ENCODE results near the gene CDH8. TPM values are rescaled to one million over a fixed set of nuclear protein-coding genes. Genes with fewer than 3 reads are reported as not detected.

Gene CDH8
- not detected in 2 replicates for total RNA-seq

GRCh38 chr16:62036101-62036801, at the start of gene CDH8:
TSS of gene CDH8 (minus strand) at chr16:62036438. CDS start at chr16:62021403, 15,035 bp downstream.
- intact Hi-C loops (cut with micrococcal nuclease) = no loop called here

DNA sequence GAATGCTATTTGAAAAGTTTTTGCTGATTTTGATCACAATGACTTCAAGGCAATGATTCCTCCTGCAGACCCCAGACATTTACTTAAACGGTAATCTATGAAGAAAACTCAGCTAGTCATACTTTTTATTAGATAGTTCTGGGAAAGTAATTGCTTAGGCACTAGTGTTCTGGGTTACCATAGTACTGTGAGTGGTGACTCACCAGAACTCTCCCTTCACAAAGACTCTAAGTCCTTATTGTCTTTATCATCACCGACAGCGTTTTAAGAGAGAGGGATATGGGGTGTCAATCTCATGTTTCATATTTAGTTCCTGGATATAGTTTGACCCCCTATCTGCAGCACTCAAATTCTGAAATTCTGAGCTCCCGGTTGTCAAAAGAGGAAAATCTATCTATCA, 43.0 kb upstream of the CDH8 start:
- intact Hi-C loops (cut with micrococcal nuclease) = no loop called here

- intact Hi-C loops (cut with micrococcal nuclease) = no loop called here
Measured at GRCh38 chr16:62077998-62078397, 41.8 kb upstream of the CDH8 start.

- intact Hi-C loops (cut with micrococcal nuclease) = no loop called here
Measured at GRCh38 chr16:62076886-62077285, 40.6 kb upstream of the CDH8 start.

DNA sequence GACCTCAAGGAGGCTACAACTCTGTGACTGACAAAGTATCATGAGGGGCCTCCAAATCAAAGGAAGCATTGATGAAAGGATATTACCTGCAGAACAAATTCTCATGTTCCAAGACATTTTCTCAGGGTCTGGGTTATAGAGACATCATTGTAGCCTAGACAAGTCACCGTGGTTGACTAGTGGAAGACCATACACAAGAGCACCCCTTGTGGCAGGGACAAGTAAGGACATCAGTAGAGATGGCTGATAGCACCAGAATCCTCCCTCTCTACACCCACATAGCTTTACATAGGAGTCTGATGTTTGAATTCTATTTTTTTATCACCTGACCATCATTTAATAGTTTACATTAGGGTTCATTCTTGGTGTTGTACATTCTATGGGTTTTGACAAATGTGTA, 32.5 kb upstream of the CDH8 start:
- intact Hi-C loops (cut with micrococcal nuclease) = no loop called here

- intact Hi-C loops (cut with micrococcal nuclease) = no loop called here
Measured at GRCh38 chr16:62067981-62068380, 31.7 kb upstream of the CDH8 start.

GRCh38 chr16:62067182-62067581, 30.9 kb upstream of the CDH8 start:
- intact Hi-C loops (cut with micrococcal nuclease) = no loop called here

GRCh38 chr16:62066747-62067146, 30.5 kb upstream of the CDH8 start:
- intact Hi-C loops (cut with micrococcal nuclease) = no loop called here

- intact Hi-C loops (cut with micrococcal nuclease) = no loop called here
Measured at GRCh38 chr16:62064173-62064572, 27.9 kb upstream of the CDH8 start.

DNA sequence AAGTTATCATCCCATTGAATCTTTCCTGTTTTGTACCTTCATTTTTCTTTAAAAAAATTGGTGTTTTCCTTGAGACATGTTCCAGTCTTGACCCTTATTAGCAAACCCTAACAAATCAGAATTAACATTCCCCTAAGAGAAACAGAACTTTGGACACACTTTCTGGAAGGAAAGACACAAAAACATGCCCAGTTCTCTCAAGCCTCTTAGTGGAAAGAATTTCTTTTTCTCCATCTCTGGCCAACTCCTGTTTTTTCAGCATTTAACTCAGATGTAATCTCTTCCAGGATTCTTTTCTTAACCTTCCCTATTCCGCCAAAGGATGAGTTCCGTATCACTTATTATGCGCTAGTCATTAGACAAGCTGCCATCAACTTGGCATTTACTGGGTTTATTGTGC, 23.9 kb upstream of the CDH8 start:
- intact Hi-C loops (cut with micrococcal nuclease) = no loop called here

- intact Hi-C loops (cut with micrococcal nuclease) = no loop called here
Measured at GRCh38 chr16:62059527-62059926, 23.3 kb upstream of the CDH8 start.

- intact Hi-C loops (cut with micrococcal nuclease) = no loop called here
Measured at GRCh38 chr16:62058412-62058811, 22.2 kb upstream of the CDH8 start.

GRCh38 chr16:62051942-62052341, 15.7 kb upstream of the CDH8 start:
- intact Hi-C loops (cut with micrococcal nuclease) = no loop called here

GRCh38 chr16:62050793-62051192, 14.6 kb upstream of the CDH8 start:
- intact Hi-C loops (cut with micrococcal nuclease) = no loop called here

GRCh38 chr16:62046801-62047200, 10.6 kb upstream of the CDH8 start:
- intact Hi-C loops (cut with micrococcal nuclease) = no loop called here

DNA sequence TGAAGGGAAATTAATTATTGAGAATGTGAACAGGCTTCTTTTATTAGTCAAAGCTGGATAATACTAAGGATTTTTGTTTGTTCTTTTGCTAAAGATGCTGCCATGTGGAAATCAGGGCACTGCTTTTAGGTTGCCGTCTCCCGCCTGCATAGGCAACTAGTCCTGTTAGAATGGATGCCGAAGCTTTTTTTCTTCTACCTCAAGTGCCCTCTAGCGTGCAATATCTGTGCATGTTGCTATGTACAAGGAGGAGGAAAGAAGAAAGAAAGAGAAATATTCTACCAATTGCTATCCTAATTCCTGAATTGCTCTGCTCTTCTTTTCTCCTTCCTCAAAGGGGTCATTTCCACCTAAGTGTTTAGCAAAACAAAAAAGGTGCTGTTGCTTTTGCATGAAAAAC, 5.2 kb upstream of the CDH8 start:
- intact Hi-C loops (cut with micrococcal nuclease) = no loop called here

GRCh38 chr16:62038646-62039045, 2.4 kb upstream of the CDH8 start:
- intact Hi-C loops (cut with micrococcal nuclease) = no loop called here

- intact Hi-C loops (cut with micrococcal nuclease) = no loop called here
Measured at GRCh38 chr16:62038225-62038624, 2.0 kb upstream of the CDH8 start.

- intact Hi-C loops (cut with micrococcal nuclease) = no loop called here
Measured at GRCh38 chr16:62036802-62037135, 531 bp upstream of the CDH8 start.

DNA sequence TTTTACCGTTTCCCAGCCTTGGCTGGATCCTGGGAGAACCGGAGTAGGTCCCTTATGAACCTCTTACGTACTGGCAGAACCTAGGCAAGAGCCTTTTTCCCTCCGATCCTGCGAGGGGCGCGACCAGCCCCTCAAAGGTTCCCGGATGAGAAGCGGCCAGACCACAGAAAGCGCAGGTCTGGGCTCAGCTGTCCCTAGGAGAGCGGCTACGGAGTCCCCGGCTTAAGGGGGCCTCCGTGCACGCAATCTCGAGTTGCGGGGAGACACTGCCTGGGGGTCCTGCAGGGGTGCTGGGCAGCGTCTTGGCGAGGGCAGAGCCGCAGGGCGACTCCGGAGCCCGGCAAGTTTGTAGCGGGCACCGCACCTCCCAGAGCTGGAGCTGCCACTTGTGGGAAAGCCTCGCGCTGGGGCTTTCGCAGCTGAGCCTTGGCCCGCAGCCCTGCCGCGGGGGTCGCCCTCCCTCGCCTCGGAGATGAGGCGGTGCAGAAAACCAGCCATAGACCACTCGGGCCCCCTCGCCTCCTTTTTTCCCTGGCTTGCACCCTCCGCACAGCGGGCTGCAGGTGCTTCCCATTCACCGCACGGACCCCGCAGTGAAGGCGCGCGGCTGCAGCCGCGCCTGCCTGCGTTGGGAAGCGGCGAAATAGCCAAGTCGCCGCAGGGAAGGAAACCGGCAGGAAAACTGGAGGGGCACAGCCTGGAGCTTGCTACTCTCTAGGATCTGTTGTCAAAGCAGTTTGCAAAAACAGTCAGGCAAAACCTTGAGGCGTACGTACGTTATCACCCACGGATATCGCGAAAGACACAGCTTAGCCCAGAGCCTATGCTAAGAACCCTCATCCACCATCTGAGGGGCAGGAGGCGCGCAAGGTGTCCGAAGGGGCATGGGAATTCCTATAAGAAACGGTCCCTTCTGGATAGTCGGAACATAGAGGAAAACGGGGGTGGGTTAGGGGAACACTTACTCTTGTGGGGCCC, 834 bp downstream of the CDH8 start:
- intact Hi-C loops (cut with micrococcal nuclease) = no loop called here

- intact Hi-C loops (cut with micrococcal nuclease) = no loop called here
Measured at GRCh38 chr16:62034231-62035114, 1.8 kb downstream of the CDH8 start.

GRCh38 chr16:62033065-62033464, 3.2 kb downstream of the CDH8 start:
- intact Hi-C loops (cut with micrococcal nuclease) = no loop called here

All from T-helper 1 cell treated with Interleukin-12 subunit alpha and Interleukin-12 subunit beta and Interleukin-4 antibody, amounts not matched to agents 30 ng/mL and 1 ng/mL, for 36 hours (primary cell).